H1 (cell line): ENCODE results near the gene STK32A. TPM values are rescaled to one million over a fixed set of nuclear protein-coding genes. Genes with fewer than 3 reads are reported as not detected.

Experiments used
- JUND ChIP-seq: IDR thresholded peaks from 2 replicates; pipeline ENCODE4 v1.6.1; 2011; ENCODE audit warnings: mild to moderate bottlenecking, improper control_type of control experiment, low read length
- NANOG ChIP-seq: IDR thresholded peaks from 2 replicates; pipeline ENCODE4 v1.6.1; 2011; ENCODE audit warnings: low read length, low read depth, mild to moderate bottlenecking, inconsistent platforms; ENCODE audit not compliant: insufficient read depth, poor library complexity, severe bottlenecking
- polyA plus RNA-seq, 7 experiments: library from polyadenylated mRNA; depleted of rRNA in 3 of 7; stranded (reverse) in 5 of 7; unstranded in 2 of 7; fragments of >200 nt in 5 of 7; fragments of 200-250 nt in 2 of 7; gene quantifications; 1 replicate in 5 of 7; 2 replicates in 1 of 7; 4 replicates in 1 of 7; pipeline versions ENCODE4 v1.2.1 to v1.2.3, GENCODE V29; 2011 to 2013; ENCODE audit warnings: missing spikeins in 2 of 7, mixed read lengths in 2 of 7
- total RNA-seq: library from RNA; stranded (reverse); fragmentation: NEBNext Ultra II Directional; extraction: Animal tissue kit (Norgen Biotek cat#: 25700); gene quantifications from 2 replicates; pipeline ENCODE4 v1.2.1, GENCODE V29; 2021
- TF ChIP-seq, protein P1 (sequence below): fragments of 300-600 bp; sonication (generic); IDR thresholded peaks from 2 replicates; pipeline ENCODE4 v1.7.1; 2012; ENCODE audit warnings: low read length, moderate library complexity, mild to moderate bottlenecking, inconsistent platforms; ENCODE audit not compliant: insufficient replicate concordance

Gene STK32A
- total and polyA plus RNA-seq, 2 of the 8 experiments (the other 6 are each of a cell fraction or from before 2014, with no cell fraction given), result 1.3 to 2.5 TPM

DNA sequence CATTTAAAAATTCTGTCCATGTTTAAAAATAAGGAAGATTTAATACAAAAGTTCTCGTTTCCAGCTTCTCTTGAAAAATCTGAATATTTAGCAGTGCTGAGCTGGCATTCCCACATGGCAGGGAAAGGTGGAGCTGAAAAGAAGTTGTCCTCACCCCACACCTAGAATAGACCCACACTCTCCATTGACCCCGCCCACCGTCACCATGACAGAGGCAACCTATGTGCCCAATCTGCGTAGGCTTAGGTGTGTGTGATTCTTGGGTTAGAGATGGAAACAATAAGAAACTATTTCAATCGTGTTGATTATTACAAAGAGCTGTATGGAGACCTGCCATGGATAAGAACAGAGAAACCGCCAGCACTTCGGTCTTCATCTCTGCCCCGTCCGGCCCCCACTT is 8.9 kb upstream of the STK32A start (continued):
- TF ChIP-seq, protein P1, sequence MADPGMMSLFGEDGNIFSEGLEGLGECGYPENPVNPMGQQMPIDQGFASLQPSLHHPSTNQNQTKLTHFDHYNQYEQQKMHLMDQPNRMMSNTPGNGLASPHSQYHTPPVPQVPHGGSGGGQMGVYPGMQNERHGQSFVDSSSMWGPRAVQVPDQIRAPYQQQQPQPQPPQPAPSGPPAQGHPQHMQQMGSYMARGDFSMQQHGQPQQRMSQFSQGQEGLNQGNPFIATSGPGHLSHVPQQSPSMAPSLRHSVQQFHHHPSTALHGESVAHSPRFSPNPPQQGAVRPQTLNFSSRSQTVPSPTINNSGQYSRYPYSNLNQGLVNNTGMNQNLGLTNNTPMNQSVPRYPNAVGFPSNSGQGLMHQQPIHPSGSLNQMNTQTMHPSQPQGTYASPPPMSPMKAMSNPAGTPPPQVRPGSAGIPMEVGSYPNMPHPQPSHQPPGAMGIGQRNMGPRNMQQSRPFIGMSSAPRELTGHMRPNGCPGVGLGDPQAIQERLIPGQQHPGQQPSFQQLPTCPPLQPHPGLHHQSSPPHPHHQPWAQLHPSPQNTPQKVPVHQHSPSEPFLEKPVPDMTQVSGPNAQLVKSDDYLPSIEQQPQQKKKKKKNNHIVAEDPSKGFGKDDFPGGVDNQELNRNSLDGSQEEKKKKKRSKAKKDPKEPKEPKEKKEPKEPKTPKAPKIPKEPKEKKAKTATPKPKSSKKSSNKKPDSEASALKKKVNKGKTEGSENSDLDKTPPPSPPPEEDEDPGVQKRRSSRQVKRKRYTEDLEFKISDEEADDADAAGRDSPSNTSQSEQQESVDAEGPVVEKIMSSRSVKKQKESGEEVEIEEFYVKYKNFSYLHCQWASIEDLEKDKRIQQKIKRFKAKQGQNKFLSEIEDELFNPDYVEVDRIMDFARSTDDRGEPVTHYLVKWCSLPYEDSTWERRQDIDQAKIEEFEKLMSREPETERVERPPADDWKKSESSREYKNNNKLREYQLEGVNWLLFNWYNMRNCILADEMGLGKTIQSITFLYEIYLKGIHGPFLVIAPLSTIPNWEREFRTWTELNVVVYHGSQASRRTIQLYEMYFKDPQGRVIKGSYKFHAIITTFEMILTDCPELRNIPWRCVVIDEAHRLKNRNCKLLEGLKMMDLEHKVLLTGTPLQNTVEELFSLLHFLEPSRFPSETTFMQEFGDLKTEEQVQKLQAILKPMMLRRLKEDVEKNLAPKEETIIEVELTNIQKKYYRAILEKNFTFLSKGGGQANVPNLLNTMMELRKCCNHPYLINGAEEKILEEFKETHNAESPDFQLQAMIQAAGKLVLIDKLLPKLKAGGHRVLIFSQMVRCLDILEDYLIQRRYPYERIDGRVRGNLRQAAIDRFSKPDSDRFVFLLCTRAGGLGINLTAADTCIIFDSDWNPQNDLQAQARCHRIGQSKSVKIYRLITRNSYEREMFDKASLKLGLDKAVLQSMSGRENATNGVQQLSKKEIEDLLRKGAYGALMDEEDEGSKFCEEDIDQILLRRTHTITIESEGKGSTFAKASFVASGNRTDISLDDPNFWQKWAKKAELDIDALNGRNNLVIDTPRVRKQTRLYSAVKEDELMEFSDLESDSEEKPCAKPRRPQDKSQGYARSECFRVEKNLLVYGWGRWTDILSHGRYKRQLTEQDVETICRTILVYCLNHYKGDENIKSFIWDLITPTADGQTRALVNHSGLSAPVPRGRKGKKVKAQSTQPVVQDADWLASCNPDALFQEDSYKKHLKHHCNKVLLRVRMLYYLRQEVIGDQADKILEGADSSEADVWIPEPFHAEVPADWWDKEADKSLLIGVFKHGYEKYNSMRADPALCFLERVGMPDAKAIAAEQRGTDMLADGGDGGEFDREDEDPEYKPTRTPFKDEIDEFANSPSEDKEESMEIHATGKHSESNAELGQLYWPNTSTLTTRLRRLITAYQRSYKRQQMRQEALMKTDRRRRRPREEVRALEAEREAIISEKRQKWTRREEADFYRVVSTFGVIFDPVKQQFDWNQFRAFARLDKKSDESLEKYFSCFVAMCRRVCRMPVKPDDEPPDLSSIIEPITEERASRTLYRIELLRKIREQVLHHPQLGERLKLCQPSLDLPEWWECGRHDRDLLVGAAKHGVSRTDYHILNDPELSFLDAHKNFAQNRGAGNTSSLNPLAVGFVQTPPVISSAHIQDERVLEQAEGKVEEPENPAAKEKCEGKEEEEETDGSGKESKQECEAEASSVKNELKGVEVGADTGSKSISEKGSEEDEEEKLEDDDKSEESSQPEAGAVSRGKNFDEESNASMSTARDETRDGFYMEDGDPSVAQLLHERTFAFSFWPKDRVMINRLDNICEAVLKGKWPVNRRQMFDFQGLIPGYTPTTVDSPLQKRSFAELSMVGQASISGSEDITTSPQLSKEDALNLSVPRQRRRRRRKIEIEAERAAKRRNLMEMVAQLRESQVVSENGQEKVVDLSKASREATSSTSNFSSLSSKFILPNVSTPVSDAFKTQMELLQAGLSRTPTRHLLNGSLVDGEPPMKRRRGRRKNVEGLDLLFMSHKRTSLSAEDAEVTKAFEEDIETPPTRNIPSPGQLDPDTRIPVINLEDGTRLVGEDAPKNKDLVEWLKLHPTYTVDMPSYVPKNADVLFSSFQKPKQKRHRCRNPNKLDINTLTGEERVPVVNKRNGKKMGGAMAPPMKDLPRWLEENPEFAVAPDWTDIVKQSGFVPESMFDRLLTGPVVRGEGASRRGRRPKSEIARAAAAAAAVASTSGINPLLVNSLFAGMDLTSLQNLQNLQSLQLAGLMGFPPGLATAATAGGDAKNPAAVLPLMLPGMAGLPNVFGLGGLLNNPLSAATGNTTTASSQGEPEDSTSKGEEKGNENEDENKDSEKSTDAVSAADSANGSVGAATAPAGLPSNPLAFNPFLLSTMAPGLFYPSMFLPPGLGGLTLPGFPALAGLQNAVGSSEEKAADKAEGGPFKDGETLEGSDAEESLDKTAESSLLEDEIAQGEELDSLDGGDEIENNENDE, result no peak
- TF ChIP-seq JUND, result no peak
- no peak for TF ChIP-seq NANOG
